T-cell (primary cell): ENCODE results near the gene WDCP. TPM values are rescaled to one million over a fixed set of nuclear protein-coding genes. Genes with fewer than 3 reads are reported as not detected.

Experiments
- ATAC-seq, 4 experiments: fragments of 200-7000 bp in 3 of 4; fragments of 150-1000 bp in 1 of 4; cut with Tn5 transposase; replicated peaks in 1 of 4; 1 replicate in 3 of 4; 2 replicates in 1 of 4; pipeline ENCODE4 v1.10.0; 2021; ENCODE audit warnings: moderate library complexity in 3 of 4, mild to moderate bottlenecking in 2 of 4, moderate number of reproducible peaks in 1 of 4
- CTCF ChIA-PET, 2 donors: fragments of 300-600 bp; sonication (Branson Sonifier 250); formaldehyde crosslinking; loops; one replicate each; lab custom pipeline; 2022; ENCODE audit warnings: antibody characterized with exemption in 2 of 2; lab: Charles Lee
- POLR2A ChIA-PET, 2 donors: fragments of 300-600 bp; sonication (Branson Sonifier 250); formaldehyde crosslinking; loops; one replicate each; lab custom pipeline; 2022; ENCODE audit warnings: antibody characterized with exemption in 2 of 2; lab: Charles Lee
- DNase-seq, 35 experiments: peaks; one replicate each; pipeline versions ENCODE4 v3.0.0 to v3.0.0-alpha.2; 2013 to 2023
- H3K27ac ChIP-seq: one replicate; pipeline ENCODE4 v1.5.1; 2013; ENCODE audit warnings: low read length
- H3K27me3 ChIP-seq, 2 experiments: replicated peaks in 1 of 2; 1 replicate in 1 of 2; 2 replicates in 1 of 2; pipeline versions ENCODE4 v1.6.1 to v1.7.0; 2013; ENCODE audit warnings: low read length in 1 of 2, mixed read lengths in 1 of 2; ENCODE audit not compliant: control insufficient read depth in 2 of 2, insufficient read depth in 2 of 2; ENCODE audit errors: extremely low read depth in 1 of 2
- H3K36me3 ChIP-seq, 2 donors: 1 replicate in 1 of 2; 2 replicates in 1 of 2; pipeline versions ENCODE4 v1.6.1 to v1.7.0; 2013; ENCODE audit warnings: low read length in 1 of 2; ENCODE audit not compliant: control insufficient read depth in 2 of 2, insufficient read depth in 1 of 2; ENCODE audit errors: extremely low read depth in 1 of 2
- H3K4me1 ChIP-seq, 2 experiments: 1 replicate in 1 of 2; 2 replicates in 1 of 2; pipeline versions ENCODE4 v1.6.1 to v1.7.0; 2013; ENCODE audit warnings: low read length in 2 of 2, mixed read lengths in 1 of 2; ENCODE audit not compliant: insufficient read depth in 2 of 2, control insufficient read depth in 1 of 2; ENCODE audit errors: extremely low read depth in 1 of 2
- H3K4me3 ChIP-seq, 2 donors: 1 replicate in 1 of 2; 2 replicates in 1 of 2; pipeline versions ENCODE4 v1.5.1 to v1.7.0; 2013; ENCODE audit warnings: mild to moderate bottlenecking in 2 of 2, low read length in 1 of 2, moderate library complexity in 1 of 2; ENCODE audit not compliant: control insufficient read depth in 1 of 2; ENCODE audit errors: extremely low read depth in 1 of 2
- H3K9me3 ChIP-seq: 2 replicates; pipeline ENCODE4 v1.7.0; 2013
- H3K27ac Mint-ChIP-seq, 2 donors: one replicate each; pipeline ENCODE4 v1.8.0; 2020 to 2021; ENCODE audit warnings: mild to moderate bottlenecking in 2 of 2, mixed read lengths in 2 of 2
- H3K27me3 Mint-ChIP-seq, 2 donors: one replicate each; pipeline ENCODE4 v1.8.0; 2021 to 2022; ENCODE audit warnings: mixed read lengths in 2 of 2
- H3K36me3 Mint-ChIP-seq: one replicate; pipeline ENCODE4 v1.8.0; 2021; ENCODE audit warnings: mixed read lengths
- H3K4me1 Mint-ChIP-seq, 3 donors: one replicate each; pipeline ENCODE4 v1.8.0; 2020 to 2022; ENCODE audit warnings: mixed read lengths in 3 of 3, mild to moderate bottlenecking in 1 of 3
- H3K4me3 Mint-ChIP-seq, 3 donors: one replicate each; pipeline ENCODE4 v1.8.0; 2020 to 2022; ENCODE audit warnings: mild to moderate bottlenecking in 3 of 3, mixed read lengths in 3 of 3, moderate library complexity in 3 of 3
- H3K9me3 Mint-ChIP-seq, 3 donors: one replicate each; pipeline ENCODE4 v1.8.0; 2020 to 2022; ENCODE audit warnings: mixed read lengths in 3 of 3
- WGBS: methylation state at CpG from one replicate; pipeline ENCODE4 v1.1.5; 2013; ENCODE audit warnings: missing lambda C conversion rate; ENCODE audit not compliant: insufficient coverage; 5-methylcytosine and 5-hydroxymethylcytosine counted together
- total RNA-seq, 35 experiments: library from RNA in 6 of 35; stranded (reverse) in 6 of 35; fragments of 120-200 nt in 1 of 35; gene quantifications; one replicate each; pipeline versions ENCODE4 v1.2.1 to v1.2.4 and lab custom pipeline; 2013 to 2026

WDCP gene
- total RNA-seq, 5 donors from 2014 or later (not counting 1 experiment from before 2014, with no cell fraction given), result 6.1 to 18.9 (median 18.2) TPM

DNA sequence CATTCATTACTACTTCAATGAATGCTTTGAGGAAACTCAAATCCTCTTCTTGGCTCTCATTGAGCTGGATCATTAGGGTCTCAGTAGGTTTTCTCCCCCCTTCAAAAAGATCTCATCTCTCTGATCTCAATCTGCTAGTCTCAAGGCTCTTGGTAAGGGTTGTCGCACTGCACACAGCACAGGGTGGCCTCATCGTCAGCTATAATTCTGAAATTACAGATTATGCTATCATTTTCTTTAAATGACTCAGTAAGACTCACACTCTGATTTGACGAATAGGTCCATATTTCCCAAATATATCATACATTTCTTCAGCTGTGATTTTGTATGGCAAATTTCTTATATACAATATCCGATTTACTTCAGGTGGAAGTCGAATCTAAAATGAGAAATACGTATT, 26.6 kb upstream of the WDCP start:
- H3K4me3 ChIP-seq, result no peak overlapping the region
- H3K27me3 ChIP-seq, result no peaks in the 10 kb centered on the region
- Mint-ChIP-seq H3K36me3 (peaks cover 22% of the 10 kb centered on the region), H3K27ac (no peak overlapping the region), H3K4me3 (no peak overlapping the region), H3K27me3 (no peaks in the 10 kb centered on the region), H3K4me1 (peaks cover 38 to 41% (median 39%) of the 10 kb centered on the region in 3 donors), H3K9me3 (no peaks in the 10 kb centered on the region)
- peaks cover 0 to 37% of the 10 kb centered on the region in 2 donors for H3K36me3 ChIP-seq
- WGBS, result 60% methylated on average over 1 of the region's 6 CpGs
- H3K4me1 ChIP-seq, result peaks cover 7 to 25% of the 10 kb centered on the region in 2 experiments
- no peak for DNase-seq
- no peaks in the 10 kb centered on the region for H3K9me3 ChIP-seq
- ATAC-seq, result no peak
- ChIA-PET CTCF (interaction anchor here in 1 of 2 donors (0.9 to 1.2 kb wide), 2 partner anchors 26 to 1902 kb away, joined by 3 to 4 read pairs; partner anchors contain the start of gene WDCP), POLR2A (interaction anchor here in 1 of 2 donors (1.0 kb wide), 1 partner anchor 27 kb away, joined by 5 read pairs; the partner anchor contains the start of gene WDCP)
- no peak overlapping the region for H3K27ac ChIP-seq

DNA sequence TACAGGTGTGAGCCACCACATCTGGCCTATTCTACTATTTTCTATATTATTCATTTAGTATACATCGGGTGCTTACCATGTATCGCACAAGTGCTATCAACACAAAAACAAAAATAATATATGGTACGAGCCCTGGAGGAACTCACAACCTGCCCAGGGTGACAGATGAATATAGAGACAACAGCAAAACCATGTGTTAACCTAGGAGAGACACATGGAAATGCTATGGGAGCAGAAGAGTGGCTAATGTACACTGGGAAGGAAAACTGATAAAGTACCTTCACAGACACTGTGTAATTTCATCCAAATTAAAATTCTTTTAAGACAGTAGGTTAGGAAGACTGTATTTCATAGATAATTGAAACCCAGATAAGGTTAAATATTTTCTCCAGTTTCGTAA, 25.1 kb upstream of the WDCP start:
- ATAC-seq, result no peak
- POLR2A ChIA-PET, result no interaction called here
- H3K4me3 Mint-ChIP-seq, result no peak overlapping the region
- 100% methylated on average over 1 of the region's 4 CpGs for WGBS
- DNase-seq, result no peak
- H3K27ac ChIP-seq, result no peak overlapping the region
- no peak overlapping the region for H3K27ac Mint-ChIP-seq
- no peaks in the 10 kb centered on the region for H3K9me3 Mint-ChIP-seq
- no peaks in the 10 kb centered on the region for H3K27me3 ChIP-seq
- CTCF ChIA-PET, result interaction anchor here in 1 of 2 donors (0.6 kb wide), 1 partner anchor 12 kb away, joined by 3 read pairs; no protein-coding TSS in a partner anchor
- peaks cover 35% of the 10 kb centered on the region for H3K36me3 Mint-ChIP-seq
- H3K4me1 ChIP-seq, result peaks cover 3 to 18% of the 10 kb centered on the region in 2 experiments
- peaks cover 29 to 35% (median 33%) of the 10 kb centered on the region in 3 donors for H3K4me1 Mint-ChIP-seq
- no peak overlapping the region for H3K4me3 ChIP-seq
- peaks cover 0 to 45% of the 10 kb centered on the region in 2 donors for H3K36me3 ChIP-seq
- H3K9me3 ChIP-seq, result no peaks in the 10 kb centered on the region
- no peaks in the 10 kb centered on the region for H3K27me3 Mint-ChIP-seq

- 14% methylated on average over 1 of the region's 2 CpGs for WGBS
- no peaks in the 10 kb centered on the region for H3K9me3 ChIP-seq
- Mint-ChIP-seq H3K27me3 (no peaks in the 10 kb centered on the region), H3K9me3 (no peaks in the 10 kb centered on the region), H3K36me3 (peaks cover 27% of the 10 kb centered on the region), H3K4me1 (peaks cover 0 to 7% (median 1%) of the 10 kb centered on the region in 3 donors), H3K4me3 (no peak overlapping the region), H3K27ac (no peak overlapping the region)
- no peaks in the 10 kb centered on the region for H3K27me3 ChIP-seq
- H3K4me3 ChIP-seq, result no peak overlapping the region
- CTCF ChIA-PET, result interaction anchor here in 1 of 2 donors (0.5 kb wide), 1 partner anchor 354 kb away, joined by 3 read pairs; no protein-coding TSS in a partner anchor
- POLR2A ChIA-PET, result interaction anchor here in 1 of 2 donors (0.6 kb wide), 1 partner anchor 404 kb away, joined by 5 read pairs; no protein-coding TSS in a partner anchor
- peaks cover 0 to 29% of the 10 kb centered on the region in 2 donors for H3K36me3 ChIP-seq
- DNase-seq (no peak), ATAC-seq (no peak)
- H3K27ac ChIP-seq, result no peak overlapping the region
- H3K4me1 ChIP-seq, result no peaks in the 10 kb centered on the region
Measured at GRCh38 chr2:24065341-24065740, 18.1 kb upstream of the WDCP start.

DNA sequence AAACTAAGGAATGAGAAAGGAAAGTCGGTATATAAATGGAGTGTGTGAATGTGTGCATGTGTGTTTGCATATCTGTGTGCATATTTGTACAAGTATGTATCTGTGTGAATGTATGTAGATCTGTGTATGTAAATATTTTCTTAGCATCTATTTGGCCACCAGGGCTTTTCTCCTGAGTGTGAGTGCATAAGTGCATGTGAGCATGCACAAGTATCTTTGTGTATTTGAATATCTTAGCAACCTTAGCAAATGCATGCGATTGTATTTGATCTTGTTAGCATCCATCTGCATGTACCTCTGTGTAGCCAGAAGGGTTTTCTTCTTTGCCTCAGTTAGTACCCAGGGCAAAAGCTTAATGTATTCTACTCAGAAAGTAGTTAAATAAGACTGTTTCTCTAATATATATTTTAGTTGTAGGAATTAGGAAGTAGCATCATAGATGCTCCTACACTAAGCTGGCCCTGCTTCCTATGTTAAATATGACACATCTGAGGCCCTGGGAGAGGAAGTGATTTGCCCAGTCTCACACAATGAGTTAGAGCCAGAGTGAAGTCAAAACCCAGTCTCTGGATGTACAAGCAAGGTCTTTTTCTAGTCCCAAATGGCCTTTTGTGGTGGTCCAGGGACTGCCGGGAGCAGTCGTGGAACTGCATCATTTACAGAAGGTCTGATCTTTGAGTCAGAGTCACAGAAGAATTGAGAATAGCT, 11.5 kb upstream of the WDCP start:
- H3K27me3 Mint-ChIP-seq, result peaks cover 2 to 9% of the 10 kb centered on the region in 2 donors
- no peak overlapping the region for H3K27ac ChIP-seq
- DNase-seq (no peak), ATAC-seq (no peak)
- peaks cover 0 to 9% of the 10 kb centered on the region in 2 experiments for H3K27me3 ChIP-seq
- no peaks in the 10 kb centered on the region for H3K36me3 Mint-ChIP-seq
- H3K4me1 ChIP-seq, result no peaks in the 10 kb centered on the region
- no peaks in the 10 kb centered on the region for H3K36me3 ChIP-seq
- no peaks in the 10 kb centered on the region for H3K4me1 Mint-ChIP-seq
- H3K9me3 ChIP-seq, result no peaks in the 10 kb centered on the region
- CTCF ChIA-PET, result no interaction called here
- no peak overlapping the region for H3K27ac Mint-ChIP-seq
- H3K9me3 Mint-ChIP-seq, result no peaks in the 10 kb centered on the region
- POLR2A ChIA-PET, result no interaction called here
- no peak overlapping the region for H3K4me3 Mint-ChIP-seq
- 94% methylated on average over 4 of the region's 4 CpGs for WGBS
- no peak overlapping the region for H3K4me3 ChIP-seq

DNA sequence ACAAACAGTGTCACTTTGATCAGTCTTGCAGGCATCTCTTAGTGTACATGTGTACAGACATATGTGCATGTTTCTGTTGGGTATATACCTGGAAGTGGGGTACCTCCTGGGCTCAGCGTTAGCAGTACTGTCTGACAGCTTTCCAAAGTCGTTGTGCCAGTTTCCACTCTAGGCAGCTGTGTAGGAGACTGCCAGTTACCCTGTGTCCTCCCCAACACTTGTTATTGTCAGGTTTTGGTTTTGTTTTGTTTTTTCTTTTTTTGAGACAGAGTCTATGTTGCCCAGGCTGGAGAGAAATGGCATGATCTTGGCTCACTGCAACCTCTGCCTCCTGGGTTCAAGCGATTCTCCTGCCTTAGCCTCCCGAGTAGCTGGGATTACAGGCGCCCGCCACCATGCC, 8.6 kb upstream of the WDCP start:
- H3K27ac ChIP-seq, result no peak overlapping the region
- no peak for DNase-seq
- Mint-ChIP-seq H3K27me3 (peaks cover 4 to 9% of the 10 kb centered on the region in 2 donors), H3K27ac (no peak overlapping the region), H3K36me3 (no peaks in the 10 kb centered on the region), H3K9me3 (no peaks in the 10 kb centered on the region), H3K4me3 (no peak overlapping the region), H3K4me1 (no peaks in the 10 kb centered on the region)
- CTCF ChIA-PET, result no interaction called here
- no peaks in the 10 kb centered on the region for H3K36me3 ChIP-seq
- 100% methylated on average over 4 of the region's 6 CpGs for WGBS
- no peaks in the 10 kb centered on the region for H3K9me3 ChIP-seq
- peaks cover 0 to 12% of the 10 kb centered on the region in 2 experiments for H3K27me3 ChIP-seq
- POLR2A ChIA-PET, result no interaction called here
- no peak for ATAC-seq
- H3K4me3 ChIP-seq, result no peak overlapping the region
- no peaks in the 10 kb centered on the region for H3K4me1 ChIP-seq

DNA sequence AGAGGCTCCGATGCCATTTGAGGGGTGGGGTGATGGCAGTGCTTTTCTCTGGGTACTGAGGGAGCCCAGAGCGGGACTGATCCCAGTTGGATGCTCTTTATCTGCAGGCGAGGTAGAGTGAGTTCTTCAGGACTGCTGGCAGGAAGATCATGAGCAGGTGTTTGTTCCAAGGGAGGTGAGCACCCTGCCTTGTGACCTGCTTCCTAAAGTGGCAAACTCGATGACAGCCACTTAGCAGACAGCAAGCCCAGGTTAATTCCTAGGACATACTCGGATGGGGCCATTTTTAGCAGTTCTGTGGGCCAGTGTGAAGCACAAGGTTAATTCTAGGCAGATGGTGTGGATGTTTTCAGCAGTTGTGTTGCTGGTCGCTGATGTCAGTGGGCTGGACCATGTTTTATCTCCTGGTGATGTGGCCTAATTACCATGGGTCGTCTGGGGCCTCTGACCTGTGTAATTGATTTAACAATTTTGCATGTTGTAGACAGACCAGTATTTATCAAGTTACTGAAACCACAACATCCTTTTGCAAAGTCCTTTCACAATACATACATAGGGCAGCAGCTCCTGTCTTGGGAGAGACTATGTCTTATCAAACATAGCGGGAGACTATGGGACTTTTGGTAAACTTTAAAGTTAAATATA, 7.3 kb upstream of the WDCP start:
- Mint-ChIP-seq H3K27ac (no peak overlapping the region), H3K4me3 (no peak overlapping the region), H3K36me3 (no peaks in the 10 kb centered on the region), H3K9me3 (no peaks in the 10 kb centered on the region), H3K4me1 (no peaks in the 10 kb centered on the region), H3K27me3 (peaks cover 2 to 9% of the 10 kb centered on the region in 2 donors)
- POLR2A ChIA-PET, result no interaction called here
- no peak for ATAC-seq
- Histone ChIP-seq H3K9me3 (no peaks in the 10 kb centered on the region), H3K4me3 (no peak overlapping the region), H3K27ac (no peak overlapping the region), H3K4me1 (peaks cover 0 to 9% of the 10 kb centered on the region in 2 experiments), H3K36me3 (no peaks in the 10 kb centered on the region), H3K27me3 (peaks cover 0 to 23% of the 10 kb centered on the region in 2 experiments)
- 89% methylated on average over 5 of the region's 8 CpGs for WGBS
- CTCF ChIA-PET, result no interaction called here
- DNase-seq, result no peak
